IMR-90 (cell line): ENCODE measurements around the gene CACNA2D3. TPM values are rescaled to one million over a fixed set of nuclear protein-coding genes. Genes with fewer than 3 reads are reported as not detected.

ENCODE experiments used
- ATAC-seq: fragments of 200-7000 bp; cut with Tn5 transposase; 2 replicates; pipeline ENCODE4 v1.9.1; 2020; ENCODE audit warnings: low read depth, mild to moderate bottlenecking, moderate library complexity
- BruUV-seq: library from RNA; stranded (reverse); fragments of 400-500 nt; replicated peaks from 2 replicates; lab custom pipeline; 2021; lab: Mats Ljungman, UMichigan
- CTCF ChIA-PET: fragments of 300-600 bp; formaldehyde crosslinking; extraction: SDS; loops from one replicate; lab custom pipeline; 2021; ENCODE audit warnings: antibody characterized with exemption; lab: Yijun Ruan, JAX
- POLR2A ChIA-PET: fragments of 300-600 bp; sonication (Branson Sonifier 250); formaldehyde crosslinking; loops from one replicate; lab custom pipeline; 2022; ENCODE audit warnings: antibody characterized with exemption; ENCODE audit not compliant: unreplicated experiment; lab: Charles Lee
- DNase-seq: peaks from one replicate; pipeline ENCODE4 v3.0.0; 2013
- H2AFZ ChIP-seq: replicated peaks from 2 replicates; pipeline ENCODE3; 2013; ENCODE audit warnings: low read length, mild to moderate bottlenecking; ENCODE audit not compliant: poor library complexity
- H2AK5ac ChIP-seq: 2 replicates; pipeline ENCODE4 v1.6.1; 2013; ENCODE audit warnings: low read depth, low read length, inconsistent platforms
- H2AK9ac ChIP-seq: replicated peaks from 2 replicates; pipeline ENCODE3; 2013; ENCODE audit warnings: mild to moderate bottlenecking, low read depth, low read length, moderate library complexity; ENCODE audit not compliant: poor library complexity
- H2BK120ac ChIP-seq: 2 replicates; pipeline ENCODE4 v1.6.1; 2013; ENCODE audit warnings: low read depth, low read length, inconsistent platforms
- H2BK15ac ChIP-seq: 3 replicates; pipeline ENCODE4 v1.6.1; 2013; ENCODE audit warnings: low read depth, low read length, inconsistent platforms
- H2BK20ac ChIP-seq: 2 replicates; pipeline ENCODE4 v1.6.1; 2013; ENCODE audit warnings: low read depth, mild to moderate bottlenecking, inconsistent platforms, low read length, moderate library complexity
- H2BK5ac ChIP-seq: 2 replicates; pipeline ENCODE4 v1.6.1; 2013; ENCODE audit warnings: mild to moderate bottlenecking, low read depth, low read length, inconsistent platforms; ENCODE audit not compliant: poor library complexity, severe bottlenecking
- H3K14ac ChIP-seq: replicated peaks from 2 replicates; pipeline ENCODE4 v1.6.1; 2013; ENCODE audit warnings: low read depth, low read length, inconsistent platforms
- H3K18ac ChIP-seq: 2 replicates; pipeline ENCODE4 v1.6.1; 2013; ENCODE audit warnings: low read depth, low read length, control low read depth
- H3K23ac ChIP-seq: 2 replicates; pipeline ENCODE4 v1.6.1; 2013; ENCODE audit warnings: low read depth, low read length, inconsistent platforms
- H3K27ac ChIP-seq: 2 replicates; pipeline ENCODE4 v1.5.1; 2013; ENCODE audit warnings: mild to moderate bottlenecking, control low read depth, low read length; ENCODE audit not compliant: insufficient read depth
- H3K27me3 ChIP-seq: 2 replicates; pipeline ENCODE4 v1.6.1; 2013; ENCODE audit warnings: low read length; ENCODE audit not compliant: control insufficient read depth, insufficient read depth
- H3K36me3 ChIP-seq: 2 replicates; pipeline ENCODE4 v1.6.1; 2013; ENCODE audit warnings: low read length, mixed read lengths; ENCODE audit not compliant: control insufficient read depth, insufficient read depth
- H3K4ac ChIP-seq: 2 replicates; pipeline ENCODE4 v1.6.1; 2013; ENCODE audit warnings: low read depth, low read length, inconsistent platforms
- H3K4me1 ChIP-seq: 2 replicates; pipeline ENCODE4 v1.6.1; 2013; ENCODE audit warnings: low read length, mixed read lengths; ENCODE audit not compliant: control insufficient read depth, insufficient read depth
- H3K4me2 ChIP-seq: 2 replicates; pipeline ENCODE4 v1.6.1; 2013; ENCODE audit warnings: low read depth, mild to moderate bottlenecking, control low read depth, low read length, moderate library complexity
- H3K4me3 ChIP-seq: 2 replicates; pipeline ENCODE4 v1.5.1; 2013; ENCODE audit warnings: low read depth, mild to moderate bottlenecking, control low read depth, low read length, moderate library complexity; ENCODE audit not compliant: insufficient read depth
- H3K56ac ChIP-seq: 2 replicates; pipeline ENCODE4 v1.6.1; 2013; ENCODE audit warnings: low read length, inconsistent platforms; ENCODE audit not compliant: insufficient read depth; ENCODE audit errors: extremely low read depth
- H3K79me1 ChIP-seq, 2 experiments: 2 replicates each; pipeline ENCODE4 v1.6.1; 2013; ENCODE audit warnings: low read length in 2 of 2, inconsistent platforms in 1 of 2, low read depth in 1 of 2
- H3K9ac ChIP-seq: 2 replicates; pipeline ENCODE4 v1.6.1; 2013; ENCODE audit warnings: low read depth, low read length, control low read depth
- H3K9me1 ChIP-seq: 2 replicates; pipeline ENCODE4 v1.6.1; 2013; ENCODE audit warnings: low read length, inconsistent platforms; ENCODE audit not compliant: insufficient read depth
- H3K9me3 ChIP-seq: 2 replicates; pipeline ENCODE4 v1.6.1; 2013; ENCODE audit warnings: low read length; ENCODE audit not compliant: control insufficient read depth, insufficient read depth
- H4K20me1 ChIP-seq: 2 replicates; pipeline ENCODE4 v1.6.1; 2013; ENCODE audit warnings: low read length, inconsistent platforms; ENCODE audit not compliant: insufficient read depth
- H4K5ac ChIP-seq: 2 replicates; pipeline ENCODE4 v1.6.1; 2013; ENCODE audit warnings: mild to moderate bottlenecking, low read depth, low read length, control low read depth
- H4K8ac ChIP-seq, 2 experiments: 2 replicates each; pipeline ENCODE4 v1.6.1; 2013; ENCODE audit warnings: low read depth in 2 of 2, low read length in 2 of 2, control low read depth in 1 of 2, inconsistent platforms in 1 of 2
- H4K91ac ChIP-seq: 2 replicates; pipeline ENCODE4 v1.6.1; 2013; ENCODE audit warnings: low read depth, low read length, inconsistent platforms; ENCODE audit not compliant: insufficient read depth
- BHLHE40 ChIP-seq: fragments of 150-350 bp; IDR thresholded peaks from 2 replicates; pipeline ENCODE4 v1.6.1; 2016; ENCODE audit warnings: mild to moderate bottlenecking, low read depth, low read length
- CEBPB ChIP-seq: IDR thresholded peaks from 2 replicates; pipeline ENCODE4 v1.6.1; 2012; ENCODE audit warnings: low read depth, low read length, improper control_type of control experiment
- CHD1 ChIP-seq: IDR thresholded peaks from 2 replicates; pipeline ENCODE4 v1.6.1; 2012; ENCODE audit warnings: low read depth, low read length, improper control_type of control experiment
- CTCF ChIP-seq: conservative IDR thresholded peaks from 2 replicates; pipeline ENCODE4 v1.5.1; 2012; ENCODE audit warnings: mild to moderate bottlenecking, low read depth, low read length, improper control_type of control experiment
- ELK1 ChIP-seq: fragments of 150-350 bp; IDR thresholded peaks from 2 replicates; pipeline ENCODE4 v1.6.1; 2016; ENCODE audit warnings: low read depth, mild to moderate bottlenecking, low read length, moderate library complexity, borderline replicate concordance
- FOS ChIP-seq: fragments of 150-350 bp; IDR thresholded peaks from 2 replicates; pipeline ENCODE4 v1.6.1; 2016; ENCODE audit warnings: low read depth, low read length
- MAFK ChIP-seq: IDR thresholded peaks from 2 replicates; pipeline ENCODE4 v1.6.1; 2012; ENCODE audit warnings: low read depth, low read length, improper control_type of control experiment
- MAZ ChIP-seq: IDR thresholded peaks from 2 replicates; pipeline ENCODE4 v1.6.1; 2012; ENCODE audit warnings: low read depth, mild to moderate bottlenecking, low read length, improper control_type of control experiment, moderate library complexity, borderline replicate concordance
- SMC3 ChIP-seq: fragments of 150-350 bp; IDR thresholded peaks from 2 replicates; pipeline ENCODE4 v1.6.1; 2016; ENCODE audit warnings: low read depth, mild to moderate bottlenecking, antibody characterized with exemption, low read length, moderate library complexity
- USF2 ChIP-seq: fragments of 150-350 bp; IDR thresholded peaks from 2 replicates; pipeline ENCODE4 v1.6.1; 2017; ENCODE audit warnings: mild to moderate bottlenecking, antibody characterized with exemption, low read length, low read depth
- WGBS, 2 experiments: methylation state at CpG; one replicate each; pipeline versions ENCODE4 v1.1.5 to v1.1.7; 2013; ENCODE audit warnings: missing lambda C conversion rate in 2 of 2; ENCODE audit not compliant: insufficient read length in 1 of 2; ENCODE audit errors: extremely low coverage in 2 of 2; 5-methylcytosine and 5-hydroxymethylcytosine counted together
- dilution Hi-C: fragments of 300-500 bp; cut with HindIII; formaldehyde crosslinking; loops from one replicate; pipeline ENCODE4 v1.14.3; 2018; ENCODE audit warnings: low sequenced_read_pairs; ENCODE audit not compliant: unreplicated experiment
- in situ Hi-C: fragments of 300-500 bp; cut with MboI; formaldehyde crosslinking; loops from 3 replicates; pipeline ENCODE4 v1.14.3; 2019; ENCODE audit warnings: low sequenced_read_pairs, inconsistent platforms, mixed read lengths
- intact Hi-C: fragments of 100-400 bp; cut with micrococcal nuclease; formaldehyde crosslinking; loops from 2 replicates; pipeline ENCODE4 v1.10.0; 2022
- polyA plus RNA-seq, 3 experiments: library from polyadenylated mRNA; depleted of rRNA; stranded (reverse); fragments of >200 nt; gene quantifications; 2 replicates each; pipeline ENCODE4 v1.2.3, GENCODE V29; 2012; ENCODE audit warnings: low replicate concordance in 1 of 3
- total RNA-seq: library from RNA; depleted of rRNA; stranded (reverse); fragments of >200 nt; gene quantifications from 2 replicates; pipeline ENCODE4 v1.2.3, GENCODE V29; 2012

CACNA2D3 gene
- total and polyA plus RNA-seq, 2 of the 4 experiments (the other 2 are of a cell fraction), result 0.36 to 0.41 TPM

GRCh38 chr3:54709785-54710184, 587.4 kb downstream of the CACNA2D3 start:
- no CpG with 5 or more reads among the region's 3 CpGs for WGBS, 2 experiments
- no peak overlapping the region for H3K56ac ChIP-seq
- H3K9me3 ChIP-seq, result no peaks in the 10 kb centered on the region
- H2AFZ ChIP-seq, result no peak overlapping the region
- H4K5ac ChIP-seq, result no peak overlapping the region
- no peak for TF ChIP-seq CHD1
- no peak for TF ChIP-seq SMC3
- TF ChIP-seq MAFK, result no peak
- no peak for TF ChIP-seq BHLHE40
- TF ChIP-seq CTCF, result no peak
- TF ChIP-seq ELK1, result no peak
- no peak for TF ChIP-seq CEBPB
- no peak for TF ChIP-seq USF2
- TF ChIP-seq MAZ, result no peak
- no peak for TF ChIP-seq FOS
- no peak overlapping the region for H2AK9ac ChIP-seq
- no peak overlapping the region for H3K18ac ChIP-seq
- H3K27me3 ChIP-seq, result no peaks in the 10 kb centered on the region
- H2BK120ac ChIP-seq, result no peak overlapping the region
- no peak overlapping the region for H3K4me2 ChIP-seq
- H3K36me3 ChIP-seq, result no peaks in the 10 kb centered on the region
- CTCF ChIA-PET, result no interaction called here
- ATAC-seq (no peak), DNase-seq (no peak)
- H2BK20ac ChIP-seq, result no peak overlapping the region
- no peak overlapping the region for H3K9ac ChIP-seq
- no peaks in the 10 kb centered on the region for H4K20me1 ChIP-seq
- dilution Hi-C loops (no loop called here), in situ Hi-C loops (no loop called here), intact Hi-C loops (no loop called here)
- no peaks in the 10 kb centered on the region for H3K79me1 ChIP-seq
- H4K8ac ChIP-seq, result no peak overlapping the region
- no peaks in the 10 kb centered on the region for H3K9me1 ChIP-seq
- H3K4me3 ChIP-seq, result no peak overlapping the region
- H2BK5ac ChIP-seq, result no peak overlapping the region
- no peak overlapping the region for H2AK5ac ChIP-seq
- no peak overlapping the region for H4K91ac ChIP-seq
- no peak overlapping the region for H3K23ac ChIP-seq
- H3K4me1 ChIP-seq, result no peaks in the 10 kb centered on the region
- no peak overlapping the region for H3K14ac ChIP-seq
- H2BK15ac ChIP-seq, result no peak overlapping the region
- no peak overlapping the region for H3K4ac ChIP-seq
- no TSS peak for BruUV-seq
- POLR2A ChIA-PET, result no interaction called here
- no peak overlapping the region for H3K27ac ChIP-seq
